Ovary (tissue), 3 donors: ENCODE data around the gene PEX10.

ENCODE experiments used
- CTCF ChIP-seq, 3 donors: fragments of 450-650 bp in 2 of 3; fragments of 200-600 bp in 1 of 3; IDR thresholded peaks; one replicate each; pipeline versions ENCODE4 v1.5.1 to v1.8.0; 2016 to 2022; ENCODE audit warnings: antibody characterized with exemption in 3 of 3, mild to moderate bottlenecking in 1 of 3
- EP300 ChIP-seq: sonication (generic); formaldehyde crosslinking; IDR thresholded peaks from one replicate; pipeline ENCODE4 v1.6.1; 2017; ENCODE audit warnings: antibody characterized with exemption
- donor health status: DM: no; HTN: no; CAD: no.

- TF ChIP-seq CTCF (IDR thresholded peaks at IDR 0.05) (no peak), EP300 (no peak)
Measured at GRCh38 chr1:2356911-2357845, 55.2 kb downstream of the PEX10 start.
